Cerebellar nuclear complex (tissue), 1 donor: ENCODE measurements around the gene ZNRF2.
"Not testable (repeated sequence)": the region's sequence is repeated elsewhere in the genome, so short reads cannot be mapped to it uniquely, and the experiment has no call there.

Experiments used
- DNase-seq, 2 experiments: peaks; one replicate each; lab custom pipeline; 2025; lab: John Stamatoyannopoulos, UW

Gene ZNRF2

DNA sequence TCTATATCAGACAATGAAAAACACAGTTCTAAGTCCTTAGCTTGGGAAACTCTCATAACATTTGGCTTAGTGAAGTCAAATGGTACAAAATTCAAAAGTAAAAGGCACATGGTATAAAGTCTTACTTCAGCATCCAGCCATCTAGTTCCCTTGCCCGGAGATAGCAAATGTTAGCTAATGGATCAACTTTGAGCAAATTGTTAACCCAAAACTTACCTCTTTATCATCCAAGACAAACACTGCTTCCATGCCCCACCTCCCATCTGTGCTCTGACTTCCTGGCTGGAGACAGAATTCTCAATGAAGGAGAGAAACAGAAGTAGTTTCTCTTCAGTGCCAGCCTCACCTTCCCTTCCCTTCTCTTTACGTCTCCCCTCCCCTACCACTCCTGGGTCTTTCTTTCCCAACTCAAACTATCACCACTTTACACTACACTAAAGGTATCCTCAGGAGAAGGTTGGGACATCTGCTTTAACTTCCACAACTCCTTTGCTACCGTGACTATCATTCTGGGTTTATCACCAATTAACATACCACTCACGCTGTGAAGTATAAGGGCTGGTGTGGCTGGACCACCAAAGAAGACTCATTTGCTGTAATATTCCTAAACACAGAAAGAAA, 21.2 kb upstream of the ZNRF2 start:
- DNase-seq = no peak

DNA sequence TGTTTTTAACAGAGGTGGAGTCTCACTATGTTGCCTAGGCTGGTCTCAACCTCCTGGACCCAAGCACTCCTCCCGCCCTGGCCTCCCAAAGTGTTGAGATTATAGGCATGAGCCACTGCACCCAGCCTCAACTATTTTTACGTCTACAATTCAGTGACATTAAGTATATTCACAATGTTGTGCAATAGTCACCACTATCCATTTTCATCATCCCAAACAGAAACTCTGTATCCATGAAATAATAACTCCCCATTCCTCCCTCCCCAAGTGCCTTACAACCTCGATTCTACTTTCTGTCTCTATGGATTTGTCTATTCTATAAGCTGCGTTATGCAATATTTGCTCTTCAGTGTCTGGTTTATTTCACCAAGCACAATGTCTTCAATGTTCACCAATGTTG, 20.3 kb upstream of the ZNRF2 start:
- DNase-seq = no peak

DNA sequence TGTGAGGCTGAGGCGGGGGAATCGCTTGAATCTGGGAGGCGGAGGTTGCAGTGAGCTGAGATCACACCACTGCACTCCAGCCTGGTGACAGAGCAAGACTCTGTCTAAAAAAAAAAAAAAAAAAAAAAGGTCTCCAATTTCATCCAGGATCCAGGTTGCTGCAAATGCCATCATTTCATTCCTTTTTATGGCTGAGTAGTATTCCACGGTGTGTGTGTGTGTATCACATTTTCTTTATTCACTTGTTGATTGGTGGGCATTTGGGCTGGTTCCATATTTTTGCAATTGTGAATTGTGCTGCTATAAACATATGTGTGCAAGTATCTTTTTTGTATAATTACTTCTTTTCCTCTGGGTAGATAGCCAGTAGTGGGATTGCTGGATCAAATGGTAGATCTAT, 19.2 kb upstream of the ZNRF2 start:
- not testable (repeated sequence) for DNase-seq

DNA sequence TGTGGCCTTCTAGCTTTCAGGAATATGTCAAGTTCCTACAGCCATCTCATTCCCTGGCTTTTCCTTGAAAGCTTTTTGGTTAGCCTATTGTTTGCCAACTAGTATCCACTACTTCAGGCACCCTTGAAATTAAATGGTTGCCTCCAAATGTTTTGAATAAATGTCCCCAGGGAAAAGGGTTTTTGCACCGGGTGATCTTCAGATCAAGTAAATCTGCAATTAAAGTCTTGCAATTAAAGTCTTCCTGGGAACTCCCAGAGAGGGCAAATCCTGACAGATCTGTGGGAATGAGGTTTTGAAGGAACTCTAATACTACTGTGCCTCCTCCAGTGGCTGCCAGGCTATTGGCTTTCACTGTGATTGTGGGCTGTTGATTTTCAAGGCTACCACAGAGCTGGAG, 17.7 kb upstream of the ZNRF2 start:
- no peak for DNase-seq

DNA sequence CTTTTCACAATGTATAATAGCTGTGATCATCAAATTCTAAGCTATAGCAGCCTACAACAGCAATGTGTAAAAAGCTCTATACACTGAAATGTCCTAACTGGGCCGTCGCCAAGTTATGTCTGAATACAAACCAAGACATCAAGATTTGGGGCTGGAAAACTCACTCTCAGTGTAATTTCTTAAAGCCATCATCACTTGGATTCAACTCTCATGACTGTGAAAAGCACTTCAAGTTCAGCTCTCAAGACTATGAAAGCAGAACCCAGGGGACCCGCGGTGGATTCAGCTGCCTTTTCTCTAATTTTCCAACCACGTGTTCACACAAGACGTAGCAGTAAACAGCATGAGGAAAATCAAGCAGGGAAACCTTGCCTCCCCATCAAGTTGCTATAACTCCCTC, 15.8 kb upstream of the ZNRF2 start:
- DNase-seq = no peak

DNA sequence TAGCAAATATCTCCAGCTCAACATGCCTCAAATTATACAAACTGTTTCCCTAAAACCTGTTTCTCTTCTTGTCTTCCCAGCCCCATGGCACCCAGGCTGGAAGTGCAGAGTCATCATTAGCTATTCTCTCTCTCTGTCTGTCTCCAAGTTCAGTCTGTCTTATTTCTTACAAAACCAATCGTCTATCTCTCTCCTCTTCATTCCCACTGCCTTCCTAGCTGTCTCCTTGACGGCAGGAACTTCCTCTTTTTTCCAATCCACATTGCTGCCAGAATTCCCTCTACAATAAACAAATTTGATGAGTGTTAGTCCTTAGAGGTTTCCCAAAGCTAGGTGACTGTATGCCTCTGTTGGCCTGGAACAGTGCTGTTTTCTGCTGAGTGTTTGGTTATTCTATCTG, 14.9 kb upstream of the ZNRF2 start:
- DNase-seq = no peak

DNA sequence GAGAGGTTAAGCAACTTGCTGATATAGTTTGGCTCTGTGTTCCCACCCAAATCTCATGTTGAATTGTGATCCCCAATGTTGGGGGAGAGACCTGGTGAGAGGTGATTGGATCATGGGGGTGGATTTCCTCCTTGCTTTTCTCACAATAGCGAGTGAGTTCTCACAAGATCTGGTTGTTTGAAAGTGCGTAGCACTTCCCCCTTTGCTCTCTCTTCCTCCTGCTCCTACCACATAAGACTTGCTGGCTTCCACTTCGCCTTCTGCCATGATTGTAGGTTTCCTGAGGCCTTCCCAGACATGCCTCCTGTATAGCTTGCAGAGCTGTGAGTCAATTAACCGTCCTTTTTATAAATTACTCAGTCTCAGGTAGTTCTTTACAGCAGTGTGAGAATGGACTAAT, 13.5 kb upstream of the ZNRF2 start:
- no peak for DNase-seq

DNA sequence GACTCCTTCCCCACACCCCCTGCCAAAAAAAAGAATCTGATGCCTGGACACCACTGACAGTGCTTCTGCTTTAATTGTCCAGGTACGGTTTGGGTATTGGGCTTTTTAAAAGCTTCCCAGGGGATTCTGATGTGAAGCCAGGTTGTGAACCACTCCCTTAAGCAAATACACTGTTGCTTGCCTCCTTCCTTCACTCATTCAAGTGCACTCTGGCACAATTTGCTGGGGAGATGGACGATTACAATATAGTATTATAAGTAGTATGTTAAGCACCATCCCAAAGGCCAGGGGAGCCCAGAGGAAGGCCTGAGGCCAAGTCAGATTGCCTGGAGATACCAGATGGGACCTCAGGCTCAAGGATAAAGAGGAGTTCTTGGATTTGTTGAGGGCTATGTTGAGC, 12.3 kb upstream of the ZNRF2 start:
- no peak for DNase-seq

DNA sequence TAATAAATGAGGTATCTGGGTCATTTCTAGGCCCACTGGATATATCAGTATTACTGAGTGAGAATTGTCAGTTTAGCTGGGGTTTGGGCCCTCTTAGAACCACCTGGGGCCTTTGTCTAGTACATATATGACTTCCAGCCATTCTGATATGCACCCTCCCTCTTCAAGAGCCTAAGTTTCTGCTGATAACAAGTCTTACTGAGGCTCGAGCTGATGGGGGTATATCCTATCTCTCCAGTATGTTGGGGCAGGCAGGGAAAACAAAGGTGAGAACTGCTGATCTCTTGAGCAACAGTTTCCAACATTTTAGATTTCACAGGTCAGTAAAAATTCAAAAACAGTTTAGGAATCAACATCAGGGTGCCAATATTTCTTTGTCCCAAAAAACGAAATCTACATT, 10.8 kb upstream of the ZNRF2 start:
- DNase-seq = no peak

DNA sequence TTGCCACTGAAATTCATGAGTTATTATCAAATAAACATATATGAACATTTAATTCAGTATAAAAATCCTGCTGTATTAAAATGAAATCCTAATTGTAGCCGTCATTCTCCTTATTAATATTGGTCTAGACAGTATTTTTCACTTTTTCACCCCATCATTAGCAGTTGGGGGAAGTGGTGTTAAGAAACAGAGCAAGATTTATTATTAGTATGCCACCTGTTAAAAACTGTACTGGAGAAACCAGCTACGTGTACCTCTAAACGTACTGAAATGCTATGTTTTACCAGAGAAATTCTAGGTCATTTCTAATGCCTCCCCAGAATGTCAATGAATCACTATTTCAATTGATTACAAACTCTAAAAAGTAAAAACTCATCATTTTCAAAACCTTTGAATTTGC, 9.8 kb upstream of the ZNRF2 start:
- DNase-seq = no peak

DNA sequence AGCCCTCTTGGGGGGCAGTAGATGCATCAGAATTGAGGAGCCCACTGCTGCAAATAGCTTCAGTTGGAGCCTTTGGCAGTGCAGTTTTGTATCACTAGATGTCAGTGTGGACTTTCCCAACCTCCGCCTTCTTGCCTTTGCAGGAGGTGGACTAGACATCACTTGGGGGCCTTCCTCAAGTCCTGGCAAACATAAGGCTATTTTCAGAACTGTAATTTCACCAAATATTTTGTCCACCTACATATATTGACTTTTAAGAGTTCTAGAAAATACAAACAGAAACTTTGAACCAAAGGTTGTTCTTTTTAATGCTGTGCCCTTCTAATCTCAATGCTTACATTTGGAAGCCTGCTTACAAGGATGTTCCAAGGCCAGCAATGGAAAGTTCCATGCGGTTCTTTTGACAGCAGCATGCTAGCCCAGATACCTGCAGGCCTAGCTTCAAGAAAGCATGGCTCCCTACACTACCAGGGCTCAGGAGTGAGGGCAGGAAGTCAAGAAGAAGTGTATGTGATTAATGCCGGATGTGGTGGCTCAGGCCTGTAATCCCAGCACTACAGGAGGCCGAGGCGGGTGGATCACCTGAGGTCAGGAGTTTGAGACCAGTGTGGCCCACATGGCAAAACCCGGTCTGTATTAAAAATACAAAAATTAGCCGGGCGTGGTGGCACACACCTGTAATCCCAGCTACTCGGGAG, 8.0 kb upstream of the ZNRF2 start:
- no peak for DNase-seq

DNA sequence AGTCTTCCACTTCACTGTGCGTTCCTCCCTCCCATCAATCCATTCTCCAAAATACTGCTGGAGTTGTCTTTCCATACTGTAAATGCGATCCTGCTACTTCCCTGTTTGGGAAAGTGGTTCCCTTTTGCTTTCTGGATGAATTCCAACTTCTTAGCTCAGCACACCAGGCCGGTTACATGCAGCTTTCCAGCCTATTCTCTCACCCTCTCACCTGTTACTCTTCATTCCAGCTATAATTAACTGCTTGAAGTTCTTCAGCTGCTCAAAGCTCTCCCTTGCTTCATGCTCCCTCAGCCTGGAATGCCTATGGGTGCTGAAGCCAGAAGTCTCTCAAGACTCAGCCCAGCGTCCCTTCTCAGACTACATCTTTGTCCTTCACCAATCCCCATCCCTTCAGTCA, 6.0 kb upstream of the ZNRF2 start:
- DNase-seq = no peak

DNA sequence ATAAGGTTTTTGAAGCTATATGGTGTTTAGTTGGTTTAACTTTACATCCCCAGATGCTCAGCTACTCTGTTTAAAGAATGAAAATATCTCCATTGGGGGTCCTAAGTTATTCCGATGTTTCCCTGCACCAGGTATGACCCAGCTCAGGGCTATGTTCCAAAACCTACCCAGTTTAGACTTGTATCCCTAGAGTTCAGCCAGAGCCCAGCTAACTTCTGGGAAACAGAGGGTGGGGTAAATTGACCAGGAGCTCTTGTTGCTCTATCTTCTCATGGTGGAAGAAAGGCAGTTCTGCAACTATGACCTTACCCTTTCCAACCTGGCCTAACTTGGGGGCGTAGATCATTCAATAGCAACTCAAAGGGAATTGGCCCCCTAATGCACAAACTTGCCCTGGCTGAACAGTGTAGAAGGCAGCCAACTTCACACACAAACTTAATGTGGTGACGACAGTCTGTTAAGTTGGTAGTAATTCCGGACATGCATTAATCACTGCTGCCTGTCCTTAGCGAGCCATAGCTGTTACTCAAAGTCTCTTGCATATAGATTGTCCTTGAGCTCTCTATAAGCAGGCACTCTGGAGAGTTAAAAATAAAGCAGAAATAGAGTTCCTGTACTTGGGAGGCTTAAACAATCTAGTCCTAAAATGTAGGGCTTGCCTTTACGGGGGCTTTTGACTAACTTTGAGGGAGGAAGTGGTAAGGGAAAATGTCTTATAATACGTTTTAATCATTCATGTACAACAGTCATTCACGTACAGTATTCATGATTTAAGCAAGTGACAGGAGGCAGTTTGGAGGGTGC, 5.3 kb upstream of the ZNRF2 start:
- no peak for DNase-seq

DNA sequence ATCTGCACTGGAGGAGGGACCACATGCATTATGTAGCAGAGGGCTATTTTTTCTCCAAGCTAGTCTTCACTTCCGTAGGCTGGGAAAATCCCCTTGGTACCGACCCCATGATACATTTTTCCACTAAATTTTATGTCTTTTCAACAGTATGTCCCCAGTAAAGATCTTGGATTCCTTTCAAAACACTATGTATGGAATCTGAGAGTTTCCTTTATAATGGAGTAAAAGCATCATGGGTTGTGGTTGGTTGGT, 4.8 kb upstream of the ZNRF2 start:
- DNase-seq = no peak

DNA sequence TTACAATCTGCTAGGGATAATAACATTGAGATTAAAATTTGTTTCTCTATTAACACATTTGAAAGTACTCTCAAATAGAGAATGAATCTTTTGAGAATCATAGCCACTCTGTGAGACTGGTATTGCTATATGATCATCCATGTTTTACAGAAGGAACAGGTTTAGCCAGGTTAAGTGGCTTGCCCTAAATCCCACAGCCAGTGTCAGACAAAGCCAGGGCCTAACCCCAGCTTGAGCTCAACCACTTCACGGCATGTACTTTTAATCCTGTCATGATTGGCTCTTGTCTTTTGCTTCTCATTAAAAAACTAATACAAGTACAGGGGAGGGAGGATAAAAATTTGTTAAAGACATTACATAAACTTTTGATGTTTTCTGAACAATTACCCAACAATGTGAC, 3.8 kb upstream of the ZNRF2 start:
- DNase-seq = no peak

DNA sequence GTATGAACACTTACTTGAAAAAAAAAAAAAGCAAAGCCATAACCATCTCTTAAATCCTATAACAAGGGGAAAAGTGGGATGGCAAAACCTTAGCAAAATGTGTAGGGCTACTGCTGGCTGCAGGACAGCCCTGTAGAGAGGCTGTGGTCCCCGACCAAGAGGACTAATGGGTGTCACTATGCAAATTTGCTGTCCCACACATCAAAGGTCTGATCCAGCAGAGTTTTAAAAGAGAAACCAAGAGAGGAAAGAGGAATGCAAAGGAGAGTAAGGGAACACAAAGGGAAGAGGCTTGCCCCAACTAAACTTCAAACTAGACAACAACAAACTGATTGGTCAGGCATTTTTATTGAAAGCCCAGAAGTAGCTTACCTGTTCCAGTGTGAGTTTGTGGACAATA, 3.1 kb upstream of the ZNRF2 start:
- DNase-seq = no peak

DNA sequence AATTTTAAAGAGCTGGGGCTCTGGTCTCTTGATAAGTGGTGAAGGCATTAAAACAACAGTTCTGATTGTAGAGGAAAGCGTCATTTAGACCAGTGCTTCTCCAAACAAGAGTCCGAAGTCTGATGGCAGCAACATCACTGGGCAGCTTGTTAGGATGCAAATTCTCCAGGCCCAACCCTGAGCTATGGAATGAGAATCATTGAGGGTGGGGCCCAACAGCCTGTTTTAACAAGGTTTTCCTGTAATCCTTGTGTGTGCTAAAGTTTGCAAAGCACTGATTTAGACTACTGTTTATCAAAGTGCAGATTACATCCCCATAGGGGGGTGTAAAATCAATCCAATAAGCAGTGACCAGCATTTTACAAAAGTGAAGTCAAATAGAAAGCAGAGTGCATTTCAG, 2.6 kb upstream of the ZNRF2 start:
- DNase-seq = no peak

DNA sequence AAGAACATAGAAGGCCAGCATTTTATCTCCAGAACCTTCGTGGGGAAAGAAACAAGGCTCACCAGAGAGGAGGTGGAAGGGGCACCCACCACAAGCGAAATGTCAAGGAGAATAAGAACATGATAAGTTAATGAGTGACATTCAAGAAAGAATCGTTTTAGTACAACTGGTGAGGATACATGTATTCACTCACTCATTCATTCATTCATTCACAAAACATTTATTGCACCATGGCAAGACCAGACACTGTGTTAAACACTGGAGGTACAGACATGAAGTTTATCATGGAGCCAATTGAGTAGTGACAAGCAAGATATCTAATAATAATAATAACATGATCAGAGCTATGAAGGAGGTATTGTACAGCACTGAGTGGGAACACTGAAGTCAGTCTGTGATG, 1.7 kb upstream of the ZNRF2 start:
- DNase-seq = no peak

DNA sequence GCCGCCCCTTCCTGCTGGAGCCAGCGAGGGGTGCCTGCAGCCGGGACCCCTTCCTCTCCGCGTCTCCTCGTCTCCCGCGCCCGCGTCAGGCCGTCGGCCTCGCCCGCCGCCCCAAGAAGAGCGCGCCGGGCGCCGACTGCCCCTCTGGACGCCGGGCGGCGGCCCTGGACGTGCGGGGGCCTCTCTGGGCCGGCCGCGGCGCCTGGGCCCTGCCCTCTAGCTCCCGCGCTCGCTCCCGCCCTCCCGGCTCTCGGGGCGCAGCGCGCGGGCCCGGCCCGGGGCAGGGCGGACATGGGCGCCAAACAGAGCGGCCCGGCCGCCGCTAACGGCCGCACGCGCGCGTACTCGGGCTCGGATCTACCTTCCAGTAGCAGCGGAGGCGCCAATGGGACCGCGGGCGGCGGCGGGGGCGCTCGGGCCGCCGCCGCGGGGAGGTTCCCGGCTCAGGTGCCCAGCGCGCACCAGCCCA, 704 bp downstream of the ZNRF2 start:
- DNase-seq = no peak

DNA sequence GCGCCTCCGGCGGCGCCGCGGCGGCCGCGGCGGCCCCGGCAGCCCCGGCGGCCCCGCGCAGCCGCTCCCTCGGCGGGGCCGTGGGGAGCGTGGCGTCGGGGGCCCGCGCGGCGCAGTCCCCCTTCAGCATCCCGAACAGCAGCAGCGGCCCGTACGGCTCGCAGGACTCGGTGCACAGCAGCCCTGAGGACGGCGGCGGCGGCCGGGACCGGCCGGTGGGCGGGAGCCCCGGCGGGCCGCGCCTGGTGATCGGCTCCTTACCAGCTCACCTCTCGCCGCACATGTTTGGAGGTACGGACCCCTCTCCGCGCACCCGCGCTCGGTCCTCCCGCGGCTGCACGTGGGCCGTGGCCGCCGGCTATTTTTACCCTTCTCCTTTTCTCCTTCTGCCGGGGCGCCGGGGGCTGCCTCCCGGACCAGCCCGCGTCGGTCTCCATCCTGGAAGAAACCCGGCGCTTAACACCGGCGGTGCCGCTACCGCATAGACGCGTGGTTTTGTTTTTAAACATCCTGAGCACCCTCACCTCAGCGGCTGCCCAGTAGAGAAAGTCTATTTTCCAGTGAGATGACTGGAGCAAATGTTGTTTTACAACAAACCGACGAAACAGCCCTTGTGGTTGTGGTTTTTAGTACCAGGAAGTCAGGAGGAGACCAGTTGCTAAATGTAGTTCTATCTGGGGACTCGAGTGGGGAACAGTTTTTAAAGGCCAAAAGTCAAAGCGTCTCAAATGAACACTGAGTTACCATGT, 1.3 kb downstream of the ZNRF2 start:
- DNase-seq = no peak

DNA sequence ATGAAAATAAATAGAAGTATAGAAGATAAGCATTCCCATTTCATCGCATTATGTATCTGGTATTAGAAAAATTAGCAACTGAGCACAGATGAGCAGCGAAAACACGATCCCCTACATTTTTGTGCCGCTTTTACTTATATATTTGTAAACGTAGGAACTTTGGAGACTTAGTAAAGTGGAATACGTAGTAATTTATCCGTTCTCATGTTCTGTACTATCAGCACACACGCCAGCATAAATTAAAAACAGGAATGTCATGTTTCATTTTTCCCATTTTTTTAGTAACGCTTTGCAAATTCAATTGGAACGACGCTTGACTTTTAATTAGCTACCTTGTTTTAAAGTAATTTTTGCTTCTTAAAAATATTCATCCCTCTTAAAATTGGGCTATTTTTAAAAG, 2.4 kb downstream of the ZNRF2 start:
- DNase-seq = no peak

DNA sequence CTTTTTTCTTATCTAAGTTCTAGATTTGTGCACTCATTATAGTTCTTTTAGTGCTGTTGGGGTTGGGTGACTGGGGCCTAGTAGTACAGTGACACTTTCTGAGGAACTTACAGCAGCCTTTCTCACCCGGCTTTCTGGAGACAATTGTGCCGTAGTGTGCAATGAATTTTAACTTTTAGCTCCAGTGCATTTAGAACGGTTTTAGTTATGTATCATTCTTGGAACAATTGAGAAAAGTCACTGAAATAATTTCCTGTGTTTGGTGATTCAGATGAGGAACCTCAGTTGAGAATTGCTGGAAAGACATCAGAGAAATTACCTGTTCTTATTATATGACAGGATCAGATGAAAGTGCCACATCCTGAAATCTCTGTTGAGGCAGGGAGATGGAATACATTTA, 3.2 kb downstream of the ZNRF2 start:
- not testable (repeated sequence) for DNase-seq

DNA sequence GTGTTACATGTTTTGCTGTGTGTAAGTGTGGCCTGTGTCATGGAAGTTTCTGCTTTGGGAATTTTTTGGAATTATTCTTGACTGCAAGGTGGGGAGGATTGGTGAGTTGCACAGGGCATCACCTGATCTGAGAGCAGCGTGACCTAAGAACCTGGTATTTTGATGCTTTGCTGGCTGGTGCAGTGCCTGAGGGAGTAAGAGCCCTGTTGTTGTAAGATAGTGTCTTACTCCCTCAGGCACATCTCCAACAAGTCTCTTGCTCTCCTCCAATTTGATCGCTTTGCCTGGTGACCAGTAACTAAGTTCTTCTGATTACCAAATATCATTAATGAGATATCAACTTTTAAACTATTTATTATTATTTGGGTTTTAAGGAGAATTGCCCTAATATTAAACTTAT, 5.2 kb downstream of the ZNRF2 start:
- not testable (repeated sequence) for DNase-seq
